ENCODE data around the gene UBXN10.

Gene UBXN10

DNA sequence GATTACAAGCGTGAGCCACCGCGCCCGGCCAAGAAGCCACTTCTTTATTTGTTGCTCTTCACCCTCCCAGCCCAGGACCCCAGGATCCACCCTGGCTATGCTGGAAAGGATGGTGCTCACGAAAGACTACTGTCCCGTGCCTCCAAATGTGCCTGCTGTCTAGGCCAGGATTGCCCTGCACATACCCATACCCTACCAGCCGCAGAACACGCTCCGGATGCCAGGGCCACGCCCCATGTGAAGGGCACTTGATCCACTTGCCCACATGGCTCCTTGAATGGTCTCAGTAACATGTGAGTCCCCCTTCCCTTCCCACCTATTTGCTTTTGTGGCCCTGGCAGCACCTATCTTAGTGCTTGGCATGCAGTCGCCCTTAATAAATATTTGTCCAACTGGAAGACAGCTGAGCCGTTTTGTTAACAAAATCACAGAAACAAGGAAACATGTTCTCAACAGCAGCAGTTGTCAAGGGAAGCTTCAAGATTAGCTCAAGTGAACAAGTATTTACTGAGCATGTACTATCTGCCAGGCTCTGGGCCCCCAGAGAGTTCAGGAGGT, 13.8 kb upstream of the UBXN10 start:
- TF ChIP-seq CTCF (IDR thresholded peaks at IDR 0.05; ENCODE audit: control insufficient read depth, insufficient read depth, low read depth, low read length, missing control alignments) = no peak
- H3K4me3 ChIP-seq (ENCODE audit: control insufficient read depth, low read depth, low read length) = no peak overlapping the region
- DNase-seq (ENCODE audit: low read depth) = no peak

- H3K4me3 ChIP-seq (ENCODE audit: control insufficient read depth, low read depth, low read length) = no peak overlapping the region
- no peak for DNase-seq (ENCODE audit: low read depth)
- no peak for TF ChIP-seq CTCF (IDR thresholded peaks at IDR 0.05; ENCODE audit: control insufficient read depth, insufficient read depth, low read depth, low read length, missing control alignments)
Observed at GRCh38 chr1:20174937-20175666, 10.8 kb upstream of the UBXN10 start.

DNA sequence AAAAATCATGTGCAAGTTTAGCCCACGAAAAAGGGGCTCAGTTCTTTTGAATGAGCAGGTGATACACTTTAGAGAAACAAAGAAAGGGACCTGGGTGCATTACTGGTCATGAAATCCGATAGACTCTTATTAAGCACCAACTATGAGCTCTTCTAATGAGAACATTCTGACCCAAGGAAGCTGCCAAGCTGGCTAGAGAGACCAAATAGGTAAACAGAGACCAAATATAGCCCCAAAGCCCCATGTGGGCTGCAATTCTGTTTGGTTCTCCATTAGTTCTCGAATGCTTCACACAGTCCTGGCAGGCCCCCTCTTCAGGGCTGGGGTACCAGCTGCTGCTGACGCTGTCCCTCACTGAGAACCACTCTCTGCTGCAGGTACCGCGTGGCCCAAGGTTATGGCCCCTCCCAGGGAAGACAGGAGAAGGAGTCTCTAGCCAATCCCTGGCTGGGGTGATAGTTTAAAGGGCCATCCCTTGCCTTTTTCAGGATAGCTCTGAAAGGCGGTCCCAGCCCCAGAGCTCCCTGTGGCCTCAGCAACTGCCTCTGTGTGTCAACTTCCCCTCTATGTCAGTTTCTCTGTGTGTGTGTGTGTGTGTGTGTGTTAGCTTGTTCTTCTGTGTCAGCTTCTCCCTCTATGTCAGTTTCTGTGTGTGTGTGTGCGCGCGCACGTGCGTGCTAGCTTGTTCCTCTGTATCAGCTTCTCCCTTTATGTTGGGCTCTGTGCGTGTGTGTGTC, 7.1 kb upstream of the UBXN10 start:
- DNase-seq (ENCODE audit: low read depth) = no peak
- no peak for TF ChIP-seq CTCF (IDR thresholded peaks at IDR 0.05; ENCODE audit: control insufficient read depth, insufficient read depth, low read depth, low read length, missing control alignments)
- H3K4me3 ChIP-seq (ENCODE audit: control insufficient read depth, low read depth, low read length) = no peak overlapping the region

- H3K4me3 ChIP-seq (ENCODE audit: control insufficient read depth, low read depth, low read length) = no peak overlapping the region
- TF ChIP-seq CTCF (IDR thresholded peaks at IDR 0.05; ENCODE audit: control insufficient read depth, insufficient read depth, low read depth, low read length, missing control alignments) = no peak
- DNase-seq (ENCODE audit: low read depth) = no peak
Observed at GRCh38 chr1:20179371-20180128, 6.3 kb upstream of the UBXN10 start.

- no peak overlapping the region for H3K4me3 ChIP-seq (ENCODE audit: control insufficient read depth, low read depth, low read length)
- no peak for TF ChIP-seq CTCF (IDR thresholded peaks at IDR 0.05; ENCODE audit: control insufficient read depth, insufficient read depth, low read depth, low read length, missing control alignments)
- no peak for DNase-seq (ENCODE audit: low read depth)
Observed at GRCh38 chr1:20180129-20180843, 5.6 kb upstream of the UBXN10 start.

- H3K4me3 ChIP-seq (ENCODE audit: control insufficient read depth, low read depth, low read length) = no peak overlapping the region
- TF ChIP-seq CTCF (IDR thresholded peaks at IDR 0.05; ENCODE audit: control insufficient read depth, insufficient read depth, low read depth, low read length, missing control alignments) = no peak
- no peak for DNase-seq (ENCODE audit: low read depth)
Observed at GRCh38 chr1:20180844-20181207, 5.1 kb upstream of the UBXN10 start.
